AG04450 (cell line): ENCODE data around the gene STRBP. TPM values are rescaled to one million over a fixed set of nuclear protein-coding genes. Genes with fewer than 3 reads are reported as not detected.

Experiments used
- CTCF ChIA-PET: fragments of 300-600, 350-600 bp; formaldehyde crosslinking; extraction: SDS; loops from one replicate; lab custom pipeline; 2022; ENCODE audit warnings: antibody characterized with exemption, inconsistent platforms; lab: Charles Lee
- POLR2A ChIA-PET: fragments of 350-600 bp; formaldehyde crosslinking; extraction: SDS; loops from one replicate; lab custom pipeline; 2021; ENCODE audit warnings: antibody characterized with exemption, inconsistent platforms; lab: Yijun Ruan, JAX
- DNase-seq: peaks from one replicate; pipeline ENCODE4 v3.0.0-alpha.2; 2011; ENCODE audit warnings: low read depth, low spot score
- H3K27ac ChIP-seq: one replicate; pipeline ENCODE4 v1.5.1; 2012; ENCODE audit warnings: low read depth, low read length, control low read depth
- H3K27me3 ChIP-seq: one replicate; pipeline ENCODE4 v1.6.0; 2012; ENCODE audit warnings: low read length; ENCODE audit not compliant: control insufficient read depth, insufficient read depth
- H3K4me3 ChIP-seq: 2 replicates; pipeline ENCODE4 v1.5.1; 2011; ENCODE audit warnings: mild to moderate bottlenecking, low read depth, low read length, control low read depth
- H3K9me3 ChIP-seq: 2 replicates; pipeline ENCODE4 v1.5.1; 2012; ENCODE audit warnings: low read length; ENCODE audit not compliant: control insufficient read depth, insufficient read depth
- CTCF ChIP-seq: IDR thresholded peaks from 2 replicates; pipeline ENCODE4 v1.5.1; 2011; ENCODE audit warnings: low read depth, low read length, control low read depth, inconsistent platforms
- polyA plus RNA-seq: library from polyadenylated mRNA; depleted of rRNA; stranded (reverse); fragments of >200 nt; gene quantifications from 2 replicates; pipeline ENCODE4 v1.2.3, GENCODE V29; 2011

STRBP gene
- polyA plus RNA-seq, 1 experiment: 6.3 TPM

- TF ChIP-seq CTCF: no peak
- DNase-seq: no peak
- CTCF ChIA-PET: no interaction called here
- H3K27ac ChIP-seq: no peak overlapping the region
- no peaks in the 10 kb centered on the region for H3K9me3 ChIP-seq
- POLR2A ChIA-PET: no interaction called here
- H3K27me3 ChIP-seq: no peaks in the 10 kb centered on the region
- no peak overlapping the region for H3K4me3 ChIP-seq
Observed at GRCh38 chr9:123168586-123168985, 99.8 kb downstream of the STRBP start.

- CTCF ChIA-PET: interaction anchor here (0.8 kb wide), 1 partner anchor 58 kb away, joined by 3 read pairs; no protein-coding TSS in a partner anchor
- POLR2A ChIA-PET: no interaction called here
- DNase-seq: no peak
- H3K27ac ChIP-seq: no peak overlapping the region
- no peak for TF ChIP-seq CTCF
- no peaks in the 10 kb centered on the region for H3K9me3 ChIP-seq
- no peak overlapping the region for H3K4me3 ChIP-seq
- no peaks in the 10 kb centered on the region for H3K27me3 ChIP-seq
Observed at GRCh38 chr9:123167474-123167873, 100.9 kb downstream of the STRBP start.

GRCh38 chr9:123165813-123166212 is 102.6 kb downstream of the STRBP start:
- H3K9me3 ChIP-seq: no peaks in the 10 kb centered on the region
- H3K4me3 ChIP-seq: no peak overlapping the region
- H3K27ac ChIP-seq: no peak overlapping the region
- POLR2A ChIA-PET: no interaction called here
- DNase-seq: no peak
- CTCF ChIA-PET: interaction anchor here (2.3 kb wide), 1 partner anchor 60 kb away, joined by 5 read pairs; no protein-coding TSS in a partner anchor
- no peaks in the 10 kb centered on the region for H3K27me3 ChIP-seq
- no peak for TF ChIP-seq CTCF

- CTCF ChIA-PET: no interaction called here
- H3K27ac ChIP-seq: no peak overlapping the region
Observed at GRCh38 chr9:123164285-123164684, 104.1 kb downstream of the STRBP start.

More at GRCh38 chr9:123164285-123164684, 104.1 kb downstream of the STRBP start:
- no peak for DNase-seq
- H3K27me3 ChIP-seq: no peaks in the 10 kb centered on the region
- H3K9me3 ChIP-seq: no peaks in the 10 kb centered on the region
- no peak overlapping the region for H3K4me3 ChIP-seq
- no peak for TF ChIP-seq CTCF
- POLR2A ChIA-PET: no interaction called here
